ENCODE data around the gene ROBO2.

The ROBO2 gene

GRCh38 chr3:77195766-77196545 lies 156.1 kb downstream of the ROBO2 start:
- no peak for FAIRE-seq

GRCh38 chr3:77197408-77197807 lies 157.5 kb downstream of the ROBO2 start:
- FAIRE-seq = no peak

- no peak for FAIRE-seq
These were observed 164.0 kb downstream of the ROBO2 start for GRCh38 chr3:77203851-77204250.

- FAIRE-seq = no peak
These were observed 164.9 kb downstream of the ROBO2 start for GRCh38 chr3:77204788-77205187.

DNA sequence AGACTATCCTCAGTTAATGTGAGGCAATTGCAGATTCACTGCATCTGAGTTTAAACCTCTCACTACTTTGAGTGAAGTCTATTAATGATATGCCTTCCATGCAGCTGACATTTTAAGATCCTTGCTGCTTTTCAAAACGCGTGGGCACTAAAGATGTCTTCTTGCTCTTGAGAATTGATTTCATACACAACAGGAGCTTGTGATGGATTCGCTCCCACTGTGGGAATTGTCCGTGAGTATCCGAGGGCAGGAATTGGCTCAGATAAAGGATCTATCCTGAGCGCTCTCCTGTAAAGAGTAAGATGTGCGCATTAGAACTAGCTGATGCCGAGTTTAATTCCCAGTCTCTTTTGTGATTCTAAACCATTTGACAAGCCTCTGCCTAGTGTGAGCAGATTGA lies 167.9 kb downstream of the ROBO2 start:
- no peak for FAIRE-seq

GRCh38 chr3:77222701-77223100 lies 182.8 kb downstream of the ROBO2 start:
- no peak for FAIRE-seq

GRCh38 chr3:77227567-77227966 lies 187.7 kb downstream of the ROBO2 start:
- FAIRE-seq = no peak

GRCh38 chr3:77232557-77232956 lies 192.7 kb downstream of the ROBO2 start:
- FAIRE-seq = no peak

DNA sequence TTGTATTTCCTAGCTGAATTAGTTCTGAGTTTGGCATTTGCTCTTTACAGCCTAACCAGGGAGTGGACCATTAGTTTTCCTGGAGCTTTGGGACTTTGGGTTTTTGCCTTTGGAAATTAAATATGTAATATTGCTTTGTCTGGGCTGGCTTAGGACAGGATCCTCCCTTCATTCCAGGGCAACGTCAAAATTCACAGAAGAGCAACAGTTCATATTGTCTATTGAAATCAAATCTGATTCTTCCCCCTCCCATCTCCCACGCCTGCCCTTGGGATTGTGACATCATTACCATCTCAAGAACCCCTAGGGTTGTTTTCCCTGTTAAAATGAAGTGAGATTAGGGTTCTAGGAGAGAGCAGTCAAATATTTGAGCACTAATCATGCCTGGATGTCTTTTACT lies 194.1 kb downstream of the ROBO2 start:
- no peak for FAIRE-seq

GRCh38 chr3:77236118-77236517 lies 196.2 kb downstream of the ROBO2 start:
- no peak for FAIRE-seq

- no peak for FAIRE-seq
These were observed 200.3 kb downstream of the ROBO2 start for GRCh38 chr3:77240072-77240650.

DNA sequence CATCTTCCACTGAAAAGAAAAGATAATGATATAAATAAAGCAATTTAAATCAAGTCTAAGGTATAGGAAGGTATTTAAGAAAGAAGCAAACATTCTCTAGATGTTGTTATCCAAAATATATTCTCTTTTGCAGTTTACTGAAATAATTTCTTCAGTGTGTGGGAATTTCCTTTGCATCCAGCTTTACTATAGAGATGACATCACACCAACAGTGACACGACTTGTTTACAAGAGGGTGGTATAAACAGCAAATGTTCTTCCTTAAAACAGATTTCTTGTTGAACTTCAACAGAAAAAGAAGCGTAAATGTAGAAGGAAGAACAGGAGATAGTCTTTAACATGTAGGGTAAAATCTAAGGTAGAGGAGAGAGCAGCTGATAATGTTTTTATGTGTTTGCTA lies 202.5 kb downstream of the ROBO2 start:
- no peak for FAIRE-seq

- FAIRE-seq = no peak
These were observed 205.1 kb downstream of the ROBO2 start for GRCh38 chr3:77244981-77245380.

DNA sequence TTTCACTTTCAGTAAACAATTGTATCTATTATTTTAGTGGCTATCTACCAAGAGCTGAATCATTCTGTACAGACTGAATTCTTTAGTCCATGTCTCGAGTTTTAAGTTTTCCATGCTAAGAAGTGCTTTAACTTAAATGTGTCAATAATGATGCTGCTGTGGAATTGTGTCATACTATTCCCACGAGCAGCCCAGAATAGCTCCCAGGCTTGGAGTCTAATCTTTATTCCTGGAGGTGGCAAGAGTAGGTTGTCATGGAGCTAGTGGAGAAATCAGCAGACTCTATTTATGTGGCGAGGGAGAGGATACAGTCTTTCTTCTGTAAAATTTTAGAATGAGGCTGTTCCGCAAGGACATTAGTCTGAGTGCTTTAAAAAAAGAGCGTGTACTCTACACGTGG lies 207.2 kb downstream of the ROBO2 start:
- no peak for FAIRE-seq

DNA sequence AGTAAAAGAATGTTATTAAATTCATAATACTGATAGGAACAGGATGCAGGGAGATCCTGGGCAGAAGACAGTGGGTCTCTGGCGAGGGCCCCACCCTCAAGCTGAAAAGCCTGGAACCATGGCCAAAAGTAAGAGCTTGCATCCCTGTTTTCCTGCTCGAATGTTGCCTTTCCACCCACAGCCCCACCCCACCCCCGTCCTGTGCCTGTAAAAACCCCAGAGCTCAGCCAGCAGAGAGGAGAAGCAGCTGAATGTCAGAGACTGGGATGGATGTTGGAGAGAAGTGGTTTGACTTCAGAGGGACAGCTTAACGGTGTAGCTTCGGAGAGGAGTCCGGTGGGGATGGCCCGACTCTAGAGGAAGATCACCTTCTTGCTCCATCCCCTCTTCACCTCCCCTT lies 207.9 kb downstream of the ROBO2 start:
- no peak for FAIRE-seq

- no peak for FAIRE-seq
These were observed 208.5 kb downstream of the ROBO2 start for GRCh38 chr3:77248420-77248819.

GRCh38 chr3:77251136-77251535 lies 211.2 kb downstream of the ROBO2 start:
- no peak for FAIRE-seq

DNA sequence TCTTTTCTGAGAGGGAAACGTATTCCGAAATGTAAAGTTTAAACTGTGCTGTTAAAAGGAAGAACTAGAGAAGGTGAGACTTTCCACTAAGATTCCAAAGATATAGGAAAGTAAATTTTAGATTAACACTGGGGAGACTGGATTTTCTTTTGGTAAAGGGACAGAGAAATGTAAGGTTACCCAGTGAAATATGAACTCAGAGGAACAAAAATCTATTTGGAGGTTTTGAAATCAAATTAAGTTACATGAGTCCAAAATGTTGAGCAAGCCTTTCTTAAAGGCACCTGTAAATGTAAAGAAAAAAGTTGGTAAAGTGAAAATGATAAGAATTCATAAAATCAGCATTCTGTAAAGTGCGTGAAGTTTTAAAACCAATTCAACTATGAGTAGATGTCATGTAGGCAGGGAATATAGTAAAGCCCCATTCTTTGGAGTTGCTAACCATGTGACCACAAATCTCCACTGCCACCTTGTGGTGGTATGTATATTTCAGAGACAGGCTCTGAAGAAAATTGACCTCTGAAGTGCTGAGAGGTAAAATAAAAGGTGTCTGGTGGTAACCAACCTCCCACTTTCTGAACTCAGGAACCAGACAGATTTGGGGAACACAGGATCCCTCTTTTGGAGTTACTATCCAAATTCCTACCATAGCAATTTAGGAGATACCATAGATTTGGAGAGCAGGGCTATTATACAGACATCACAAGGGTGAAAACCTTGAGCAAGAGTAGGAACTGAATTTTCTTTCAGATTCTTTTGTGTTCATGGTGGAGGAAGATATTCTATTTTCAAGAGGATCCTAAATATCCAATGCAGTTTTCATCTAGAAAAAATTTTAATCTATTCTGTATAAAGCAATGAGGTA lies 215.3 kb downstream of the ROBO2 start:
- peak; percentile 98 for FAIRE-seq

- peak; percentile 70 for FAIRE-seq
These were observed 216.9 kb downstream of the ROBO2 start for GRCh38 chr3:77256584-77257503.

- FAIRE-seq = no peak
These were observed 219.8 kb downstream of the ROBO2 start for GRCh38 chr3:77259694-77260093.

- no peak for FAIRE-seq
These were observed 222.5 kb downstream of the ROBO2 start for GRCh38 chr3:77262361-77262760.

DNA sequence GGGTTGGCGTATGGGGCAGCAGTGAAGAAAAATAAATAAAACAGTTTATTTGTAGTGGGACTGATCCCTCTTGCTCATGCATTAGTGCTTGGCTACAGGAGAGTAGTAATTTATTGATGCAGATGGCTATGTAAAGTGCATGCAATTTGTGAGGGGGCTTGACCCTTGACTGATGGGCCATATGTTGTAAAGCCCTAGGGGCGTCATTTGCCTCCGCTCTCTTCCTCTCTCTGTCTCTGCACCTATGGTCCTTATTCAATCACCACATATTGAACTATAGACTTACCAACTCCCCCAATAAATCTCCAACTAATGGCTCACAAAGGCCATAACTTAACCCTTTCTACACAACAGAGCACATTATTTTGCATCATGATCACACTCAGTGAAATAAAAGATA lies 227.7 kb downstream of the ROBO2 start:
- no peak for FAIRE-seq

- no peak for FAIRE-seq
These were observed 231.4 kb downstream of the ROBO2 start for GRCh38 chr3:77271306-77271705.
